COR-L47 (cell line): ENCODE measurements around the gene WSCD2.
"Not testable (repeated sequence)": the region's sequence is repeated elsewhere in the genome, so short reads cannot be mapped to it uniquely, and the experiment has no call there.

Experiments used
- DNase-seq: peaks from one replicate; lab custom pipeline; 2025; lab: John Stamatoyannopoulos, UW

WSCD2 gene

DNA sequence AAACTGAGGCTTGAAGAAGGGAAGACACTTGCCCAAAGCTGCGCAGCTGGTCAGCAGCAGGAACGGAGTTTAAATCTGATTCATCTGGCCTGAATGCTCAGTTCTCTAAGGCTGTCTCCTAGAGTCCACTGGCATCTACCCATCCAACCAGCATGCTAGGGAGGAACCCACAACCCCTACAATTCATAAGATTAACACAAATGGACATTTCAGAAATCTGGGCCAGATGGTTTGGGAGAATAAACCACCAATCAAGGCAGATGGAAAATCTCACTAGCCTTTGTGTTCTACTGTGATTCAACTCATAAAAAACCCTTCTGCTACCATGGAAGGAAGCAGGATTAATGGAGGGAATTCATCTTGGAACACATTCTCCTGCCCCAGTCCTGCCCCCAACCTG is 67.8 kb downstream of the WSCD2 start:
- DNase-seq: no peak

DNA sequence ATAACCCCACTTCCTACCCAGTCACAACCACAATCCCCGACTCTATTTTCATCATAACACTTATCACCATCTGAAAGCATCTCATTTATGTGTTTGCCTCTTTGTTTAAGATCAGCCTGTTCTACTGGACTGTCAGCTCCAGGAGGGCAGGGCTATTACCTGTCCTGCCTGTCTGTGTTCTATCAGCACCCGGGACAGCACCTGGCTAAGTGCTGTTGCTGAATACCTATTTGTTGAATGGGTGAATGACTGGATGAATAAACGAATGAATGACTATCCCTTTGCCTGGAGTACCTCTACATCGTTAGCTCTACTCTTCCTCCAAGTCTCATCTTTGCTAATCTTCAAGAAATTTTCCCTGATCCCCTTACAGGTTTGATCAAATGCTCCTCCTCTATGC is 69.0 kb downstream of the WSCD2 start:
- no peak for DNase-seq

DNA sequence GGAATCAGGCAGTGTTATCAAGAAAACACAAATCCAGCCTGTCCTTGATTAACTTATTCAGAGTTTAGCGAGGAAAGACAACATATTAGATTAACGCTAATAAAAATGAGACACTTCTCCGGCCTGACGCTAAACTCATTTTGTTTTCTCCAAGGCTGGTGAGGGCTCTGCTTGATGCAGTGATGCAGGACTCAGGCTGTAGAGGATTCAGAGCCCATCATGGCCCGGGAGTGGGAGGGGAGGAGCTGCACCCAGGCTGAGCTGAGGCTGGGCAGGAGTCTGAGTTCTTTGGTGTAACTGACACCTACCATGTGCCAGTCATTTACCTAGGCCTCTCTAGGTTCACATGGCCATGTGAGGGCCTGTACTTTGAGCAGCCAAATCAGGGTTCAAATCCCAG is 70.0 kb downstream of the WSCD2 start:
- DNase-seq: no peak

DNA sequence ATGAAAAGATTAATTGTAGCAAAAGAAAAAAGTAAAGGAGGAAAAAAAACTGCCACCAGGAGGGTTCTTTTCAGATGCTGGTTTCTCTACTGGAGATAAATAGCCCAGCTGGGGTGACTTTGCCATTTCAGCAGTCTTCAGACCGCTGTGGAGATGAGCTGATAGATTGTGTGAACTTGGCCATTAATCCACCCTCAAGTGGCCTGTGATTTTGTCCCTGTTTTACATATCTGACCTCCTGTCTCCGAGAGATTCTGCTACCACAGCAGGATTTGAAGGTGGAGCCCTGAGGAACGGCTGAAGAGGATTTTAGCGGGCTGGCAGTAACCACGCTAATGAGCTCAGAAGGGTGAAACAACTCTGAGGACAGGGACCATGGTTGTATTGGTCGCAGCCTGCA is 72.7 kb downstream of the WSCD2 start:
- no peak for DNase-seq

DNA sequence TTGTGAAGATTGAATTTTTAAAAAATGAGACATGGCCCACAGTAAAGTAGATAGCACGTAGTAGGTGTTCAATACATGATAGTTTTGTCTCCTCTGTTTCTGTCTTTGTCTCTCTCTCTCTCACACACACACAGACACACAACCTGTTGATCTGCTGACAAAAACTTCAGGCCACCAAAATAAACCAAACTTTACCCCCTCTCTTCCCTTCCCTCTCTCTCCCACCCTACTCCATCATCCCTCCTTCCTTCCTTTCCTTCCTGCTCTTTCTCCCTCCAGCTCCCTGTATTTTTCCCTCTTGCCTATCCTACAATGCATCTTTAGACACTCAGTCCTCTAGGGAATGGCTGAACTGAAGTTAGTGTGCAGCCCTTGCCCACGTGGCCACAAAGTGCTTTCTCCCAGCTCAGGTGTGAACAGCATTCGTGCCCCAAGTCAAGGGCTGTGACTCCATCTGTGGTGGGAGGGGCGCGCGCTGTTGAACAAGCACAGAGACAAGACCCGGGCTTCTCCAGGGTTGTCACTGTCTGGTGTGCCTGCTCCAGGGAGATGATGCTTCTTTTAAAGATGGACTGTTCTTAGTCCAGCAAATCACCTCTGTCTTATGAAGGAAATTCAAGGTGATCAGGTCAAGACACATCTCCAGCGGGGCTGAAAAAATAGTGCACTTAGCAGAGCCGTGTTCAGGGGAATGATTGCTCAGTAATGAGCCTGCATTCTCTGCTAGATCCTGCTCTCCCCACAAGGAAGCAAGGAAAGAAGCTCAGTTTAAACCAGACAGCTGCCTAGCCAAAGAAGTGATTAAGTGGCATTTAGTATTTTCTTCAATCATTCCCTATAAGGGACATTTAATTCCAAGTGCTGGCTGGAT is 75.3 kb downstream of the WSCD2 start:
- no peak for DNase-seq

DNA sequence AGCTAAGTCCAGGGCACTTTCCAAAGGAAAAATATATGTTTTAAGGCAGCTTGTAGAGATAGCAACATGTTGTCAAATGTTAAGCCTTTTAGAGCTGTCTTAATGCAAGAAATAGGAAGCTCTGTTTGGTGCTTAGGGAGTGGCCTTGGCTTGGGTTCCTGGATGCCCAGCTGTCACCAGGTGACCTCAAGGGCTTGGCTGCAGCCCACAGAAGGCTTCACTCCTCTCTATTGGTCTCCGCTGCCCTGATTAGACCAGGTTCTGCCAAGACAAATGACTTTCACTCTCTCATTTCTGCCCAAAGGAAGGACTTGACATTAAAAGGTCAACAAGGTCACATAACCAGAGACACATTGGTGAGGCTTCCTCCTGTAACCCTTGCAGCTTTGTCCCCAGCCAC is 76.8 kb downstream of the WSCD2 start:
- no peak for DNase-seq

DNA sequence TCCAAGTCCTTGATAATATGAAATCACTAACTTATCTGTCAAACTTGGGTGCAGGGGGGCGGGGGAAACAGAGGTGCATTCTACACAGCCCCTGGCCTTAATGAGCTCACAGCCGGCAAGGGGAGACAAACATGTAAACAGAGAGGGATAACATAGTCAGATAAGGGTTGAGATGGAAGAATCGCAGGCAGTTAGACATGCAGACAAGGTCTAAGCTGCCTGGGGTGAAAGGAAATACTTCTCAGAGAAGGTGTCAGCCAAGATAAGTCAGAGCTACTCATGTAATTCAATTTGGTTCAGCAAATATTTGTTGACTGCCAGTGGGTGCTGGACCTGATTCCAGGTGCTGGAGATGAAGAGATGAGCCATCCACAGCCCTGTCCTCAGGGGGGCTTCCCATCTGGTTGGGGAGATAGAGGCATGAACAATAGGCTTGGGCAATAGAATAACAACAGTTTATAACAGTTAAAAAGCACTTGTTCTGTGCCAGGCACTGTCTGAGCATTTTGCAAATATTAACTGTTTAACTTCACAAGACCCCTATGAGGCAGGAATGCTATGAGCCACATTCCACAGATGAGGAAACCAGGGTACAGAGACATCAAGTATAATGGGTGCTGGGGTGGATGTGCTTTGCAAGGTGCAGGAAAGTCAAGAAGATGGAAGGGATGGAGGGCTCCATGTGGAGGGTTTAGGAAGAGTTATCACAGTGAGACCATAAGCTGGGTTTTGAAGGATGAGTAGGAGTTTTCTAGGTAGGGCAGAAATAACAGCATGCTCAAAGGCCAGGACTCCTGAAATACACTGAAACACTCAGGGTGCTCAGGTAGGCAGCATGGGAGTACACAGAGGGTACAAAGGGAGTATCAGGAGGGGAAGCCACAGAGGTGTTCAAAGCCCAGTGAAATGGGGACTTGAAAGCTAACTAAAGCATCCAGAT is 79.0 kb downstream of the WSCD2 start:
- no peak for DNase-seq

DNA sequence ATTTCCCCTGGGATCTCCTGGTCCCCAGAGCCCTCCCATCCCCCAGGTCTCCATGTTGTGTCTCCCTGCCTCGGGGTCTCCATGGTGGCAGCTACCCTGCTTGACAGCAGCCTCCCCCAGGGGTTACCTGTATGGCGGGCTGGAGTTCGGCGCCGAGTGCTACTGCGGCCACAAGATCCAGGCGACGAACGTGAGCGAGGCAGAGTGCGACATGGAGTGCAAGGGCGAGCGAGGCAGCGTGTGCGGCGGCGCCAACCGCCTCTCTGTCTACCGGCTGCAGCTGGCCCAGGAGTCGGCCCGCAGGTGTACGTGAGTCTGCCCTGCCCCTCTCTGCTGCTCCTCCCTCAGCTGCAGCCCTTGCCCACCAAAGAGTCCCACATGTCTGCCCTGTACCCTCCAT is 80.9 kb downstream of the WSCD2 start:
- DNase-seq: no peak

DNA sequence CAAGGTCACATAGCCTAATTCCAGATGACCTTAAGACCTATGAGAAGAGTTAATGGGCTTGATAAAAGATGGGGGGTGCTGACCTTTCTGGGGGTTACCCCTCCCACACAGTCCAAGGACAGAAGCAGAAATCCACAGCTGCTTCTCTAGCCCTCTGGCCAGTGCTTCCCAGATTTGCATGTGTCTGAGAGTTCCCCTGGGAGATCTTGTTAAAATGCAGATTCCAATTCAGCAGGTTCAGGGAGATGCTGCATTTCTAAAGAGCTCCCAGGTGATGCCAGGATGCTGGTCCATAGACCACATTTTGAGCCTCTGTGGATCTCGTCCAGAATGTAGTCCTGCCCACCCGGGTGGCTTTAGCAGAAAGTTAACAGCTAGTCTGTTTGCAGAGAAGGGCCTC is 82.1 kb downstream of the WSCD2 start:
- no peak for DNase-seq

DNA sequence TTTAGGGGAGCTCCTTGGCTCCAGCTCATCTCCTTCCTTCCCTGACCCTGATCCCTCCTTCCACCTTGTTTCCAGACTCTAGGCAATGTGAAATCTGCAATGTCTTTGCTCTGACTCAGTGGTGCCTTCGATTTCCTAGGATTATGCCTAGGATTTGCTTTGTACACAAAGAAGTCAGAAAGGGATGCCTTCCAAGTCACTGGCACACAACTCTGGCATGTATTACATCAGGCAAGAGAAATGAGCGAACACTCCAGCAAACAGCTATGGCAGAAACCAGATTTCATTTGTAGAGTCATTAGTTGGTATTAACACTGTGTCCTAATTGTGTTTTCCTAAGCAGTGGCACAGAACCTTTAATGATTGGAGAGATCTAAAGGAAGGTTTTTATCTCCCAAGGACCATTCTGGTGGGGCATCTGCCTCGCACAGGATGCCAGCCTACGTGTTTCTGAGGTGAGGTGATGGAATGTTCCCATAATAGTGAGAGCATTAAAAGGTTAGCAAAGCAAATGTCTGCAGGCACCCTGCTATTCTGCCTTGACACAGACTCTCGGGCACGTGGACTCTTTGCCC is 84.9 kb downstream of the WSCD2 start:
- no peak for DNase-seq

DNA sequence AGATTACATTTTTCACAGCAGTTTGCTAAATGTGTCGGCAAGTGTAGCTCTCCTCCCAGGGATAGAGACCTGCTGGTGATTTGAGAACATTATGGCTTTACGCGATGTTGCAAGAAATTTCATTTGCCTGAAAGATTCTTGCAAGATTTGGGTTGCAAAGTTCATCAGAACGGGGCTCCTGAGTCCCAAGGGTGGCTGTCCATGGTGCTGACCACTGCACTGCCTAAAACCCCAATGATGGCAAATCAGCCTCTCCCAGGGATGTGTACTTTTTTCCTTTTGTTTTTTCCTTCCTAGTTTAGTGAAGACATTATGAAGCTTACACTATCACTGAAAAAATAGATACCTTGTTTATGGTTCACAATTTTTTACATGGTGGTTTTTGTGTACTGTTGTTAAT is 85.4 kb downstream of the WSCD2 start:
- no peak for DNase-seq

DNA sequence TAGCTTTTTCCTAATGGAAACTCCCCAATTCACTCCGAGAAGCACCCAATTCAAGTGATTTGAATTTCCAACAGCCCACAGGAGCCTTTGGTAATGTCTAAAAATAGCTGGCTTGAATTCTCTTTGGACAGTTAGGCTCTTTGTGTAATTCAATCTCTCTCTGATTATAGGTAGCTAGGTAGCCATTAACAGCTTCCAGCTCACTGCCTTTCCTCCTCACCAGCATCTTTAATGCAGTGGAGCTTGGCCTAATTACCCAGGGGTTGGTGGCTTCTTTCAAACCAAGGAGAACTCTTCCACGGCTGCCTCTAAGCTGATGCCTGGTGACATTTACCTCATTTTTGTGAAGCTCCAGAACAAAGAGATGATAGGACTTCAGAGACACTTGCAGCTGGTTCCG is 86.4 kb downstream of the WSCD2 start:
- no peak for DNase-seq

DNA sequence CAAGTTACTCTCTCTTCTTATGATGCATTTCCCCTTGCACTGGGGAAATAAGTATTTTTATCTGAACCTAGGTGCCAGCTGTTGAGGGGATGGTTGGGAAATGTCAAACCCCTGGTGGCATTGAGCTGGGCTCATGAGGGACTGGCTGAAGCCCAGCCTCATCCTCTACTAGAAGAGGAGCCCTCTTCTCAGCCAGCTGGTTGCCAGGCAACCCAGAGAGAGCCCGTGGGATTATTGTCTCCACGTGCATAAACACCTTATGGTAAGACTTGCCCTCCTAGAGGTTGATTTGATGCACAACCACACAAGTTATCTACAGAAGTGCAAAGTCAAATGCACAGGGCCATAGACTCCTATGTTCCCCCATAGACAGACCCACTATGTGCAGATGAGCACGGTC is 89.8 kb downstream of the WSCD2 start:
- no peak for DNase-seq

DNA sequence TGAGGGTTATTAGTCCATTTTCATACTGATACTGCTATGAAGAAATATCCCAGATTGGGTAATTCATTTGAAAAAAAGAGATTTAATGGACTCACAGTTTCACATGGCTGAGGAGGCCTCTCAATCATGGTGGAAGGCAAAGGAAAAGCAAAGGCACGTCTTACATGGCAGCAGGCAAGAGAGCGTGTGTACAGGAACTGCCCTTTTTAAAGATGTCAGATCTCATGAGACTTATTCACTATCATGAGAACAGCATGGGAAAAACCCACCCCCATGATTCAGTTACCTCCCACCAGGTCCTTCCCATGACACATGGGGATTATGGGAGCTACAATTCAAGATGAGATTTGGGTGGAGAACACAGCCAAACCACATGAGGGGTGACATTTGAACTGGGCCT is 96.0 kb downstream of the WSCD2 start:
- not testable (repeated sequence) for DNase-seq

DNA sequence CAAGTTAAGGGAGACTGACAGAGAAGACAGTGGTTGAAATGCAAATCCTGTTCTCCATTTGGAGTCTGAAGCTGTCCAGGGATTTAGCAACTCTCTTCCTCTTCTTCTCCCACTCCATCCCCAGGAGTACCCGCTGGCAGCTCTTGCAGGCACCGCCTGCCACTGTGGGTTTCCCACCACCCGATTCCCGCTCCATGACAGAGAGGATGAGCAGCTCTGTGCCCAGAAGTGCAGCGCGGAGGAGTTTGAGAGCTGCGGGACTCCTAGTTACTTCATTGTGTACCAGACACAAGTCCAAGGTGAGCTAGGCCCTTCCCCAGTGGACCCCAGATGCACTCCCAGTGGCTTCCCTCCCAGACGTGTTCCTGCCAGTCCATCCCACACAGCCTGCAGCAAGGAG is 97.8 kb downstream of the WSCD2 start:
- no peak for DNase-seq

DNA sequence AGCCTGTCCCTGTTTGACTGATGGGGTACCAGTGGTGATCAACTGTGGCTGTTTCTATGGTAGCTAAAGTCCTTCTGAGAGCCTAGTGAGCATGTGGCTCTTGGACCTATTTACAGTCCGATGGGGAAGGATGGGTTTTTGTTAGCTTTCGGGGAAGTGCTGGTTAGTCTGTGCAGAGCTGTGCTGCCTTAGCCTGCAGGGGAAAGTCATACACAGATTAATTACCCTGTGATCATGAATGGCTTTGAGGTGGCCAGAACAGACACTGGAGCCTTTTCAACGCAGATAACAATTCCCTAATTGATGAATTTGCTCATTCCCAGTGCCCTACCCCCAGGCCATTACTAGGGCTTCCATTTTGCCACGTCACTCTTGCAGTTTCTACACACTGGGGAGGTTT is 99.7 kb downstream of the WSCD2 start:
- no peak for DNase-seq

DNA sequence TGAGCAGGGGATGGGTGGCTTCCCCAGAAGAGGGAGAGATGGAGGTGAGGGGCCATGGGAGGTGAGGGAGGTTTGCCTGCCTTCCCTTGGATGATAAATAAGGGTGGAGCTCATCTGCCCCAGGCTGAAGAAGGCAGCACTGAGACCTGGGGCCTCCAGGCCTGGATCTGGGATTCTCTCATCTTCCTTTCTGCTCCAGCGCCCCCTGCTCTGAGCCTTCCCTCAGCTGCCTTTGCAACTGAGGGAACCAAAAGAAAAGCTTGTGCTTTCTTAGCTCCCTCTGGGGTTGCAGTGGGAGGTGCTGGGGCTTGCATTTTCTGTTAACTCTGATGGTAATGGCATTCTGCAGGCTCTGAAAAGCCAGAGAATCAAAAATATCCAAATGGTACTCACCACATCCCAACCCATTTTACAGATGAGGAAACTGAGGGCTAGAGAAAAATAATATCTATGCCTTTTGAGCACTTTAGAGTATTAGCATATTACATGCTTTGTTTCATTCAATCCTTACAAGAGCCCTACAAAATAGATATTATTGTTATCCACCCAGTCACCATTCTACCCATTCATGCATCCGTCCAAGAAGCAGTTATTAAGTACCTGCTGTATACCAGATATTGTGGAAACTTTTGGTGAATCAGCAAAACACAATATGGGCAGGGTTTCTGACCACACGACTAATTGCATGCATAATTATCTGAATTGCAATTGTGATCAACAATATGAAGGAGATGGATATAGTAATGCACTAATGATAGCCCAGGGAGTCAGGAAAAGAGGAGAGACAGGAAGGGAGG is 102.2 kb downstream of the WSCD2 start:
- DNase-seq: no peak

DNA sequence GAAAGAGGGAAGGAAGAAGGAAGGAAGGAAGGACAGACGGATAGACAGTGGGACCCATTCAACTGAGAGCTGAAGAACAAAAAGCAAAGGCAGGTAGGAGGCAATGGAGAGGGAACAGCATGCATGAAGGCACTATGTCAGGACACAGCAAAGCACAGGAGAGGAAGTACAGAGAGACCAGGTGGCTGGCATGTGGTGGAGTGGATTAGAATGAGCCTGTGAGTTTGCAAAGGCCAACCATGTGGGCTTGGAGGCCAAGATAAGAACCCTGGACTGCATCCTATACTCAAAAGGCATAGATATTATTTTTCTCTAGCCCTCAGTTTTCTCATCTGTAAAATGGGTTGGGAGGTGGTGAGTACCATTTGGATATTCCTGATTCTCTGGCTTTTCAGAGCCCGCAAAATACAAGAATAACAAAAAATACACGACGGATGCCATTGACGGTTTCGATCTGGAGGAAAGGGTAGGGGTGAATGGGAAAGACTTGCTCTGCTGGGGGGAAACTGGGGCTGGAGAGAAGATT is 102.9 kb downstream of the WSCD2 start:
- DNase-seq: no peak

DNA sequence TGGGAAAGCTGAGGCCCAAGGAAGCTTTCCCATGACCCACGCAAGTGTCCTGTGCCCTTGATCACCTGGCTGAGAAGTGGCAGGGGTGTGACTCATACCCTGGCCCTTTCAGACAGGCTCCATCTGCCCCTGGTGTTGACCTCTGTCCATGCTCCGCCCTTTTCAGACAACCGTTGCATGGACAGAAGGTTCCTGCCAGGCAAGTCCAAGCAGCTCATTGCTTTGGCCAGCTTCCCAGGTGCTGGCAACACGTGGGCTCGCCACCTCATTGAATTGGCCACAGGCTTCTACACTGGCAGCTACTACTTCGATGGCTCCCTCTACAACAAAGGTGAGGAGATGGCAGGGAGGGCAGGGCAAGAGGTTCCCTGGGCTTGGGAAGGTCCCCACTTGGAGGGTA is 103.5 kb downstream of the WSCD2 start:
- DNase-seq: no peak

DNA sequence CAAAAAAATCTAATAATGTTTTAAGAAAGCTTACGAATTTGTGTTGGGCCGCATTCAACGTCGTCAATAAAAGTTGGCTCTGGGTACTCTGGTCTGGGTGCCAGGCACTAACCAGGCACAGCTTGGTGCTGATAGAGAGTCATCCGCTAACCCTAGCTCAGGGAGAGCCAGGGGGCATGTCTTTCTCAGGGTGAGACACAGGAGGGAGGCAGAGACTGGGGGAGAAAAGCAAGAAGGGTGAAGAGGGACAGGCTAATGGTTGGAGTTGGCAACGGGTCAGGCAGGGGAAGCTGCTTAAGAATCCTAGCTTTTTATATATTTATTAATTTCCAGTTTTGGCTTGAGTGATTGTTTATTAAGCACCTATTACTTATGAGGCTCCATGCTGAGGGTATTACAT is 105.1 kb downstream of the WSCD2 start:
- DNase-seq: no peak

DNA sequence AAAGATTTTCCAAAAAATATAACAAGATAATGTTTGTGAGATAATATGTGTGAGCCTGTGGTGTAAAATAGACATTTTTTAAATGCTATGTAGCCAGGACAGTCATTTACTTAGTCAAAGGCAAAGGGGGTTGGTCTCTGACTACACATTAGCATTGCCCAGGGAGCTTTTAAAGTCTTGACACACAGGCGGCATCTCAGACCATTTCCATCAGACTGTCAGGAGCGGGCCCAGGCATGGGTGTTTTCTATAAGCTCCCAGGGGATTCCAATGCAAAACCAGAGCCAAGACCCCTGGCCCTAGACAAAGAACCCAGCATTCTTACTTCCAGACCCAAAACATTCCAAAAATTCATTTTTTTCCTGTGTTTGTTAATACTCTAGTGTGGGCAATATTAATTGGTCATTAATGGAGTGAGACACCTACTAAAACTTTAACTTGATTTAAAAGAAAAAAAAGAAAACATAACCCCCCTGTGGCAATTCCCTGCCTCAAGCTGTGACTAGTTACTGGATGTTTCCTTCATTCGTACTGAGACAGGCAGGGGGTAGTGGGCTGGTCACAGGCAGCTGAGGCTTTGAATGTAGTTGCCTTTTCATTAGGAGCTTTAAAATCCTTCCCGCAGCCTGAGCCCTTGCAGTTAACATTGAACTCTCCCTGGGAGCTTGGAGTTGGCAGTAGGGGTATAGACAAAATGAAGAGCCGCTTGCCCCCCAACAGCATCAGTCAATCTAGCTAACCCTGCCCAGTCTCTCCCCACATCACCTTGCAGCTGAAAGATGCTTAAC is 106.3 kb downstream of the WSCD2 start:
- DNase-seq: no peak
